ENCODE measurements around the gene ADIPOR2.

Gene ADIPOR2

DNA sequence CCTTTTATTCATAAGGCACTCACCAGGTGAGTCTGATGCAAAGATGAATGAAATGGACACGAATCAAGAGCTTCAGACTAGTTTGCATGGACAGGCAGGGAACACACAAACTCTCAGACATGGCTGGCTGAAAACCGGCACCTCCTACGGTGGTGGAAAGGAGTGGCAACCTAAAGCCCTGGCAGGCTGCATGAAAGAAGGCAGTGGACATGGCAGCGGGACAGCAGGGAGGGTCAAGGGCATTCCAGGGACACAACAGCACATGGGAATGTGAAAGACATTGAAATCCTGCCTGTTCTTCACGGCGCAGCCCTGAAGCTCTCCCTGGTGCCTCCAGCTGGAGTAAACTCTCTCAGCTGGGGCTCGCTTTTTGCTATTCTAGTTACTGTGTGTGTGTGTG, 112.9 kb downstream of the ADIPOR2 start:
- Histone ChIP-seq H3K27me3 (ENCODE audit: insufficient read depth, low read length) (no peaks in the 10 kb centered on the region), H4K20me1 (ENCODE audit: insufficient read depth, low read length) (no peaks in the 10 kb centered on the region), H3K9me2 (ENCODE audit: low read depth, low read length) (no peaks in the 10 kb centered on the region), H3K27ac (ENCODE audit: low read depth, low read length, poor library complexity, severe bottlenecking) (no peak overlapping the region), H3F3A (ENCODE audit: insufficient read depth, low read length) (no peaks in the 10 kb centered on the region), H3K4me3 (ENCODE audit: low read depth, low read length, poor library complexity, severe bottlenecking) (no peak overlapping the region), H3K4me2 (ENCODE audit: low read length) (no peak overlapping the region), H3K36me3 (ENCODE audit: insufficient read depth, low read length) (no peaks in the 10 kb centered on the region), H3K9ac (ENCODE audit: low read length) (no peak overlapping the region), H3K4me1 (ENCODE audit: insufficient read depth, low read length, severe bottlenecking) (peaks cover 11% of the 10 kb centered on the region), H2AFZ (ENCODE audit: low read length) (peak overlapping the region; percentile 7; the same call in 1 of the 2 replicates), H3K9me3 (ENCODE audit: low read length) (no peaks in the 10 kb centered on the region), H3K79me2 (ENCODE audit: insufficient read depth, low read length) (no peaks in the 10 kb centered on the region)
- TF ChIP-seq EZH2 (IDR thresholded peaks at IDR 0.05; ENCODE audit: borderline replicate concordance, low read length) = no peak
- no peak for TF ChIP-seq CTCF (IDR thresholded peaks at IDR 0.05; ENCODE audit: low read length)

GRCh38 chr12:1804545-1805332, 113.9 kb downstream of the ADIPOR2 start:
- Histone ChIP-seq H3K9ac (ENCODE audit: low read length) (peak overlapping the region; percentile 9; the same call in 1 of the 2 replicates), H3K4me3 (ENCODE audit: low read depth, low read length, poor library complexity, severe bottlenecking) (peak overlapping the region; percentile 26), H3K27me3 (ENCODE audit: insufficient read depth, low read length) (no peaks in the 10 kb centered on the region), H3F3A (ENCODE audit: insufficient read depth, low read length) (no peaks in the 10 kb centered on the region), H3K9me3 (ENCODE audit: low read length) (no peaks in the 10 kb centered on the region), H3K27ac (ENCODE audit: low read depth, low read length, poor library complexity, severe bottlenecking) (no peak overlapping the region), H3K9me2 (ENCODE audit: low read depth, low read length) (no peaks in the 10 kb centered on the region), H3K4me1 (ENCODE audit: insufficient read depth, low read length, severe bottlenecking) (peaks cover 11% of the 10 kb centered on the region), H3K36me3 (ENCODE audit: insufficient read depth, low read length) (no peaks in the 10 kb centered on the region), H4K20me1 (ENCODE audit: insufficient read depth, low read length) (no peaks in the 10 kb centered on the region), H2AFZ (ENCODE audit: low read length) (peak overlapping the region; percentile 50), H3K79me2 (ENCODE audit: insufficient read depth, low read length) (no peaks in the 10 kb centered on the region), H3K4me2 (ENCODE audit: low read length) (peak overlapping the region; percentile 62)
- TF ChIP-seq CTCF (IDR thresholded peaks at IDR 0.05; ENCODE audit: low read length) (no peak), EZH2 (IDR thresholded peaks at IDR 0.05; ENCODE audit: borderline replicate concordance, low read length) (no peak)

DNA sequence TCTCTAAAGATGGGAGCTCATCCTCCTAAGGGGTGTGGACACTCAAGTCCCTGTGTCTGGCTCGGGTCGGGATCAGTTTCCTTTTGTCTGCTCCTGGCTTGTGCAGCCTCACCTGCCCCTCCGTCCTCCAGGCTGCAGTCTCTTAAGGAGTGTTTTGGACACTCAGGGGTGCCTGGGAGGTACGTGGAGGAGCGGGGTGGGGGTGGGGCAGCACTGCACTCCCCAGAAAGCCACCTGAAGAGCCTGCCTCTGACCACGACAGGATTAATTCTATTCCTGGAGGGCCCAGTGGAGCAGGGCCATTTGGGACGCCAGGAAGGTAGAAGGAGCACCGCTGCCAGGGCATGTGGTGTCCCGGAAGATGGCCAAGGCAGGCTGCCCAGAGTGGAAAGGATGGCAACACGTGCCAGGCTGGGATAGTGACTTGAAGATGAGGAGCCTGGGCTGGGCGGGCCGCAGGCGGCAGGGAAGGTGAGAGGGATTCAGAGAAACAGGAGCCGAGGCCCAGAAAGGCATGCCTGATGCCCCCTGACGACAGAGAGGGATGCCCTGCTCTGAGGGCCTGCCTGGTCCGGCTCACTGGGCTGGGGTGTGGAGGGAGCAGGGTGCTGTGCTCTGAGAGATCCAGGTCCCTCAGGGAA, 114.7 kb downstream of the ADIPOR2 start:
- no peak for TF ChIP-seq EZH2 (IDR thresholded peaks at IDR 0.05; ENCODE audit: borderline replicate concordance, low read length)
- TF ChIP-seq CTCF (IDR thresholded peaks at IDR 0.05; ENCODE audit: low read length) = no peak
- Histone ChIP-seq H4K20me1 (ENCODE audit: insufficient read depth, low read length) (no peaks in the 10 kb centered on the region), H3K4me3 (ENCODE audit: low read depth, low read length, poor library complexity, severe bottlenecking) (no peak overlapping the region), H2AFZ (ENCODE audit: low read length) (no peak overlapping the region), H3K27me3 (ENCODE audit: insufficient read depth, low read length) (no peaks in the 10 kb centered on the region), H3F3A (ENCODE audit: insufficient read depth, low read length) (no peaks in the 10 kb centered on the region), H3K27ac (ENCODE audit: low read depth, low read length, poor library complexity, severe bottlenecking) (no peak overlapping the region), H3K36me3 (ENCODE audit: insufficient read depth, low read length) (no peaks in the 10 kb centered on the region), H3K4me2 (ENCODE audit: low read length) (no peak overlapping the region), H3K9ac (ENCODE audit: low read length) (no peak overlapping the region), H3K4me1 (ENCODE audit: insufficient read depth, low read length, severe bottlenecking) (peaks cover 11% of the 10 kb centered on the region), H3K9me3 (ENCODE audit: low read length) (no peaks in the 10 kb centered on the region), H3K79me2 (ENCODE audit: insufficient read depth, low read length) (no peaks in the 10 kb centered on the region), H3K9me2 (ENCODE audit: low read depth, low read length) (no peaks in the 10 kb centered on the region)

All from OCI-LY1 (cell line).